Neuronal stem cell (in vitro differentiated cells): ENCODE data around the gene PSME4.
A peak's percentile ranks its signal among the peaks of the same experiment; 100 is the strongest.
"Not testable (repeated sequence)": the region's sequence is repeated elsewhere in the genome, so short reads cannot be mapped to it uniquely, and the experiment has no call there.

Source experiments
- DNase-seq: peaks from one replicate; pipeline ENCODE4 v3.0.0-alpha.2; 2013; ENCODE audit warnings: low spot score
- H2AFZ ChIP-seq: one replicate; pipeline ENCODE4 v1.6.1; 2013; ENCODE audit warnings: mild to moderate bottlenecking, low read length, inconsistent platforms
- H2AK5ac ChIP-seq: 2 replicates; pipeline ENCODE4 v1.6.1; 2013; ENCODE audit warnings: low read depth, mild to moderate bottlenecking, inconsistent platforms, low read length, moderate library complexity, mixed read lengths
- H2BK120ac ChIP-seq: 2 replicates; pipeline ENCODE4 v1.6.1; 2013; ENCODE audit warnings: low read depth, mild to moderate bottlenecking, inconsistent platforms, low read length, moderate library complexity, mixed read lengths
- H2BK12ac ChIP-seq: one replicate; pipeline ENCODE4 v1.6.1; 2013; ENCODE audit warnings: low read length, inconsistent platforms
- H2BK15ac ChIP-seq: 2 replicates; pipeline ENCODE4 v1.6.1; 2013; ENCODE audit warnings: mild to moderate bottlenecking, low read length, inconsistent platforms, mixed read lengths
- H2BK5ac ChIP-seq: one replicate; pipeline ENCODE4 v1.6.1; 2013; ENCODE audit warnings: inconsistent platforms, mild to moderate bottlenecking, low read length, moderate library complexity
- H3K14ac ChIP-seq: one replicate; pipeline ENCODE4 v1.6.1; 2013; ENCODE audit warnings: low read length, inconsistent platforms
- H3K18ac ChIP-seq: 2 replicates; pipeline ENCODE4 v1.6.1; 2013; ENCODE audit warnings: low read length, inconsistent platforms
- H3K23ac ChIP-seq: 2 replicates; pipeline ENCODE4 v1.6.1; 2013; ENCODE audit warnings: low read depth, mild to moderate bottlenecking, mixed read lengths, low read length, inconsistent platforms; ENCODE audit not compliant: poor library complexity
- H3K27ac ChIP-seq: replicated peaks from 3 replicates; pipeline ENCODE4 v1.5.1; 2013; ENCODE audit warnings: low read length, inconsistent platforms
- H3K27me3 ChIP-seq, 3 experiments: 2 replicates each; pipeline ENCODE4 v1.6.1; 2013; ENCODE audit warnings: low read length in 3 of 3, mild to moderate bottlenecking in 2 of 3, inconsistent platforms in 1 of 3, low read depth in 1 of 3, mixed read lengths in 1 of 3, moderate library complexity in 1 of 3; ENCODE audit not compliant: control insufficient read depth in 3 of 3, insufficient read depth in 3 of 3
- H3K36me3 ChIP-seq, 2 donors: replicated peaks in 1 of 2; 2 replicates each; pipeline ENCODE4 v1.6.1; 2013; ENCODE audit warnings: low read length in 2 of 2; ENCODE audit not compliant: control insufficient read depth in 2 of 2, insufficient read depth in 2 of 2
- H3K4ac ChIP-seq: 2 replicates; pipeline ENCODE4 v1.6.1; 2013; ENCODE audit warnings: inconsistent platforms, mild to moderate bottlenecking, low read length, moderate library complexity
- H3K4me1 ChIP-seq, 2 donors: 1 replicate in 1 of 2; 2 replicates in 1 of 2; pipeline ENCODE4 v1.6.1; 2013; ENCODE audit warnings: low read length in 2 of 2, low read depth in 1 of 2; ENCODE audit not compliant: control insufficient read depth in 2 of 2, insufficient read depth in 1 of 2
- H3K4me2 ChIP-seq: one replicate; pipeline ENCODE4 v1.6.1; 2013; ENCODE audit warnings: mild to moderate bottlenecking, low read length, inconsistent platforms; ENCODE audit not compliant: insufficient read depth, poor library complexity, severe bottlenecking
- H3K4me3 ChIP-seq, 2 donors: 2 replicates each; pipeline ENCODE4 v1.5.1; 2013; ENCODE audit warnings: low read length in 2 of 2, mild to moderate bottlenecking in 2 of 2, inconsistent platforms in 1 of 2, moderate library complexity in 1 of 2
- H3K79me1 ChIP-seq: one replicate; pipeline ENCODE4 v1.6.1; 2013; ENCODE audit warnings: low read depth, mild to moderate bottlenecking, inconsistent platforms, low read length, moderate library complexity
- H3K9ac ChIP-seq: one replicate; pipeline ENCODE4 v1.6.1; 2013; ENCODE audit warnings: mild to moderate bottlenecking, low read depth, low read length, inconsistent platforms; ENCODE audit not compliant: poor library complexity
- H3K9me3 ChIP-seq, 2 donors: replicated peaks in 1 of 2; 2 replicates each; pipeline versions ENCODE3 to v1.6.1; 2013; ENCODE audit warnings: low read length in 2 of 2, mild to moderate bottlenecking in 2 of 2, inconsistent platforms in 1 of 2, low read depth in 1 of 2, mixed read lengths in 1 of 2, moderate library complexity in 1 of 2; ENCODE audit not compliant: control insufficient read depth in 2 of 2, insufficient read depth in 1 of 2
- H4K8ac ChIP-seq: one replicate; pipeline ENCODE4 v1.6.1; 2013; ENCODE audit warnings: low read depth, mild to moderate bottlenecking, inconsistent platforms, low read length, moderate library complexity
- H4K91ac ChIP-seq: one replicate; pipeline ENCODE4 v1.6.1; 2013; ENCODE audit warnings: low read length, low read depth, mild to moderate bottlenecking, inconsistent platforms; ENCODE audit not compliant: poor library complexity
- WGBS, 2 donors: extraction: QIAGEN DNeasy Blood & Tissue Kit; methylation state at CpG; one replicate each; pipeline ENCODE4 v1.1.7; 2013; ENCODE audit warnings: missing lambda C conversion rate in 2 of 2, mixed read lengths in 1 of 2; ENCODE audit not compliant: insufficient read length in 2 of 2, insufficient replicate concordance in 1 of 2; ENCODE audit errors: extremely low coverage in 2 of 2; 5-methylcytosine and 5-hydroxymethylcytosine counted together

Gene PSME4

DNA sequence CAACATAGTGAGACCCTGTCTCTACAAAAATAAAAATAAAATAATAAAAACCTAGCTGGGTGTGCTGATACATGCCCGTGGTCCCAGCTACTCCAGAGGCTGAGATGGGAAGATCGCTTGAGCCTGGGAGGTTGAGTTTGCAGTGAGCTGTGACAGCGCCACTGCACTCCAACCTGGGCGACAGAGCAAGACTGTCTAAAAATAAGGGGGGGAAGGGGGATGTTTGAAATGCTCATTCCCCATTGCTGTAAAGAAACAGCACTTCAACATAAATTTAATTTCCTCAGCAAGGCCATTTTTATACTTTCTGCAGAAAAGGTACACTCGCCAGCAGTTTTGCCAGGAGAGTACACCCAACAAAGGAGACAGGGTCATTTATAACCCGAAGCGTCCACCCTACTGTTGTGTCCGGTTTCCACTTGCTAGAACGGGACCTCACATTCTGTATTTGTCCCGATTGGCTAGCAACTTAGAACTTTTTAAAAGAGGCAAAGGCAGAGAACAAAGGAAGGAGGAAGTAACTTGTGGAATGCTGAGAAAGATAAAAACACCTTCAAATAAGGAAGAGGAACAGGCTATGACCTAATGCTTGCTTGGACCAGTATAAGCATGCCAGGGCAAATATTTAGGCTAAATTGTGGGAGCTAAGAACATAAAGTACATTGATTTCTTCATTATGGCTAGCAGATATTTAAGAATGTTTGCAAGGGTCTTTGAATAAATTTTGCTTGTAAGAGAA lies 9.1 kb downstream of the PSME4 start:
- not testable (repeated sequence) for H3K4me3 ChIP-seq, H2BK15ac ChIP-seq, H2BK120ac ChIP-seq, H3K36me3 ChIP-seq, H4K8ac ChIP-seq, H3K79me1 ChIP-seq, H3K9ac ChIP-seq, H3K4me1 ChIP-seq, H3K14ac ChIP-seq, H3K23ac ChIP-seq, H3K27me3 ChIP-seq, H2AFZ ChIP-seq, H3K4ac ChIP-seq, H2AK5ac ChIP-seq, H4K91ac ChIP-seq, DNase-seq, H2BK12ac ChIP-seq, H3K18ac ChIP-seq, H2BK5ac ChIP-seq
- peaks cover 0 to 23% of the 10 kb centered on the region in 2 donors for H3K9me3 ChIP-seq
- peak overlapping the region; percentile 43 for H3K4me2 ChIP-seq
- peak overlapping the region; percentile 49 for H3K27ac ChIP-seq
- WGBS, 2 donors = no CpG with 5 or more reads among the region's 10 CpGs

DNA sequence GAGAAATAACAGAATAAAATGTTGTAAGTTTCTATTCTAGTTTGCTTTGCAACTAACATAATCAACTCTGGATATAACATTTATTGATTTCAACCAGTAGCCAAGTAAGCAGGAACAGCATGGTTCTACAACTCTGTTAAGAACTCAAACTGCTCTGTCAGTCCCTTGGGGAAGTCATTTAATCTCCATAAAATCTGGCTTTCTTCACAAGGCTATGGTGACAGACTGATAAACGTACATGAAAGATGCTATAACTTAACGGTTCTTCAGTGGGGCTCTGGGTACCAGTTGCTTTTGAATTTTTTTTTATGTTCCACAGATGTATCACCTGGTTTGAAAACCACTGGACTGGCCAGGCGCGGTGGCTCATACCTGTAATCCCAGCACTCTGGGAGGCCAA lies 10.3 kb downstream of the PSME4 start:
- Histone ChIP-seq H2AK5ac (no peak overlapping the region), H3K27me3 (no peaks in the 10 kb centered on the region), H3K36me3 (peaks cover 0 to 9% of the 10 kb centered on the region in 2 donors), H2BK5ac (no peak overlapping the region), H4K91ac (no peak overlapping the region), H3K4me3 (no peak overlapping the region), H3K27ac (no peak overlapping the region), H4K8ac (no peak overlapping the region), H2AFZ (no peak overlapping the region), H3K18ac (no peak overlapping the region), H3K4me1 (peaks cover 2 to 9% of the 10 kb centered on the region in 2 donors), H2BK12ac (no peak overlapping the region), H3K23ac (no peak overlapping the region), H3K14ac (no peak overlapping the region), H3K79me1 (peaks cover 3% of the 10 kb centered on the region), H3K4me2 (no peak overlapping the region), H3K4ac (no peak overlapping the region), H2BK120ac (no peak overlapping the region), H3K9ac (no peak overlapping the region), H2BK15ac (no peak overlapping the region), H3K9me3 (peaks cover 0 to 23% of the 10 kb centered on the region in 2 donors)
- WGBS, 2 donors = no CpG with 5 or more reads among the region's 4 CpGs
- DNase-seq = no peak

DNA sequence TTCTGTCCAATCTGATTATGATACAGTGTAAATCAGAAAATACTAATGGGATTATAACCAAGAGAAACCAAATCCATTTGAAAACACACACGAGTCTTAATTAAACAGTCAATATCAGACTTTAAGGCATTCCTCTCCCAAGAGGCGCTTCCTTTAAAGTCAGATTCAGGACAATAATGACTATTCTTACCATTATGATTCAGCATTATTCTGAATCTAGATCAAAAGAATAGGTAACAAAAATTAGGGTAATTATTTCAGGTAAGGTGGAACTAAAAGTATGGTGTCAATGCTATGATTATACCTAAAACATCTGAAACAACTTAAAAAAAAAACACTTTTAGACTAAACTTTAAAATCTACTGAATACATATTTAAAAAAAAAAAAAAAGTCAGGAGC lies 12.3 kb downstream of the PSME4 start:
- Histone ChIP-seq H3K14ac (no peak overlapping the region), H2BK5ac (no peak overlapping the region), H2BK15ac (no peak overlapping the region), H3K36me3 (peaks cover 0 to 9% of the 10 kb centered on the region in 2 donors), H3K4me1 (peaks cover 2 to 9% of the 10 kb centered on the region in 2 donors), H2AFZ (no peak overlapping the region), H3K9ac (no peak overlapping the region), H4K8ac (no peak overlapping the region), H2AK5ac (no peak overlapping the region), H3K4me3 (no peak overlapping the region), H3K79me1 (peaks cover 3% of the 10 kb centered on the region), H2BK120ac (no peak overlapping the region), H2BK12ac (no peak overlapping the region), H3K18ac (no peak overlapping the region), H3K23ac (no peak overlapping the region), H3K27me3 (no peaks in the 10 kb centered on the region), H3K4ac (no peak overlapping the region), H4K91ac (no peak overlapping the region), H3K27ac (no peak overlapping the region), H3K4me2 (no peak overlapping the region), H3K9me3 (peaks cover 0 to 23% of the 10 kb centered on the region in 2 donors)
- DNase-seq = no peak
- no CpG with 5 or more reads among the region's 2 CpGs for WGBS, 2 donors

DNA sequence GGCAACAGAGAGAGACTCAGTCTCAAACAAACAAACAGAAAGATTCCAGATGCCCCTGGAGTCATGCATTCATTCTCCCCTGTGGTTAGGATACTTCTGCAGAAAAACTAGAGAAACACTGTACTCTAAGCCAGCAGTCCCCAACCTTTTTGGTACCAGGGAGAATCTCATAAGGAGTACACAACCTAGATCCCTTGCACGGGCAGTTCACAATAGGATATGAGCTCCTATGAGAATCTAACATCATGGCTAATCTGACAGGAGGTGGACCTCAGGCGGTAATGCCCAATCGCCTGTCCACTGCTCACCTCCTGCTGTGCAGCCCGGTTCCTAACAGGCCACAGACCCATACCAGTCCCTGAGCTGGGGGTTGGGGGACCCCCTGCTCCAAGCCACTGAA lies 18.3 kb downstream of the PSME4 start:
- Histone ChIP-seq H3K27me3 (no peaks in the 10 kb centered on the region), H4K91ac (no peak overlapping the region), H3K79me1 (peaks cover 1% of the 10 kb centered on the region), H3K27ac (no peak overlapping the region), H2BK120ac (no peak overlapping the region), H3K4me1 (peaks cover 0 to 3% of the 10 kb centered on the region in 2 donors), H3K4ac (no peak overlapping the region), H2AK5ac (no peak overlapping the region), H2BK15ac (no peak overlapping the region), H3K18ac (no peak overlapping the region), H2BK12ac (no peak overlapping the region), H3K9me3 (peaks cover 0 to 7% of the 10 kb centered on the region in 2 donors), H2AFZ (no peak overlapping the region), H2BK5ac (no peak overlapping the region), H4K8ac (no peak overlapping the region), H3K23ac (no peak overlapping the region), H3K9ac (no peak overlapping the region), H3K4me3 (no peak overlapping the region), H3K36me3 (peaks cover 0 to 24% of the 10 kb centered on the region in 2 donors), H3K4me2 (no peak overlapping the region), H3K14ac (no peak overlapping the region)
- DNase-seq = no peak
- WGBS, 2 donors = no CpG with 5 or more reads among the region's 4 CpGs
